Osteoblast (primary cell): ENCODE data around the gene WDR37. TPM values are rescaled to one million over a fixed set of nuclear protein-coding genes. Genes with fewer than 3 reads are reported as not detected.

Experiments used
- DNase-seq: peaks from one replicate; pipeline ENCODE4 v3.0.0; 2011; ENCODE audit warnings: low spot score, mixed read lengths; ENCODE audit not compliant: insufficient read length; ENCODE audit errors: missing footprints
- H2AFZ ChIP-seq: 2 replicates; pipeline ENCODE4 v1.6.0; 2011; ENCODE audit warnings: mild to moderate bottlenecking, low read length
- H3K27ac ChIP-seq: 2 replicates; pipeline ENCODE4 v1.5.1; 2011; ENCODE audit warnings: mild to moderate bottlenecking, low read depth, low read length, moderate library complexity
- H3K27me3 ChIP-seq: 2 replicates; pipeline ENCODE4 v1.6.0; 2012; ENCODE audit warnings: mild to moderate bottlenecking, control low read depth, inconsistent platforms, low read length, moderate library complexity; ENCODE audit not compliant: insufficient read depth
- H3K36me3 ChIP-seq: 2 replicates; pipeline ENCODE4 v1.5.1; 2011; ENCODE audit warnings: mild to moderate bottlenecking, low read length, control low read depth, moderate library complexity; ENCODE audit not compliant: insufficient read depth
- H3K4me1 ChIP-seq: 2 replicates; pipeline ENCODE4 v1.5.1; 2011; ENCODE audit warnings: mild to moderate bottlenecking, low read length, control low read depth, moderate library complexity; ENCODE audit not compliant: insufficient read depth
- H3K4me2 ChIP-seq: 2 replicates; pipeline ENCODE4 v1.6.0; 2011; ENCODE audit warnings: mild to moderate bottlenecking, low read length; ENCODE audit not compliant: insufficient read depth
- H3K4me3 ChIP-seq: fragments of 200-600 bp; sonication (generic); 3 replicates; pipeline ENCODE4 v1.5.1; 2012; ENCODE audit warnings: mild to moderate bottlenecking, low read length, inconsistent platforms; ENCODE audit not compliant: insufficient read depth
- H3K79me2 ChIP-seq: 2 replicates; pipeline ENCODE4 v1.6.0; 2012; ENCODE audit warnings: mild to moderate bottlenecking, low read length, control low read depth, inconsistent platforms; ENCODE audit not compliant: insufficient read depth
- H3K9me3 ChIP-seq: 2 replicates; pipeline ENCODE4 v1.5.1; 2011; ENCODE audit warnings: low read depth, low read length, control low read depth
- H4K20me1 ChIP-seq: 2 replicates; pipeline ENCODE4 v1.6.0; 2012; ENCODE audit warnings: mild to moderate bottlenecking, low read length, control low read depth; ENCODE audit not compliant: insufficient read depth
- CTCF ChIP-seq: IDR thresholded peaks from 2 replicates; pipeline ENCODE4 v1.5.1; 2011; ENCODE audit warnings: mild to moderate bottlenecking, low read depth, low read length, moderate library complexity; ENCODE audit errors: extremely low read depth
- total RNA-seq: library from RNA; depleted of rRNA; stranded (reverse); fragments of >200 nt; gene quantifications from 2 replicates; pipeline ENCODE4 v1.2.3, GENCODE V29; 2012

The WDR37 gene
- total RNA-seq, 1 donor, result 18.8 TPM

- H3K36me3 ChIP-seq, result no peaks in the 10 kb centered on the region
Measured at GRCh38 chr10:1168763-1169162, 112.6 kb downstream of the WDR37 start.

DNA sequence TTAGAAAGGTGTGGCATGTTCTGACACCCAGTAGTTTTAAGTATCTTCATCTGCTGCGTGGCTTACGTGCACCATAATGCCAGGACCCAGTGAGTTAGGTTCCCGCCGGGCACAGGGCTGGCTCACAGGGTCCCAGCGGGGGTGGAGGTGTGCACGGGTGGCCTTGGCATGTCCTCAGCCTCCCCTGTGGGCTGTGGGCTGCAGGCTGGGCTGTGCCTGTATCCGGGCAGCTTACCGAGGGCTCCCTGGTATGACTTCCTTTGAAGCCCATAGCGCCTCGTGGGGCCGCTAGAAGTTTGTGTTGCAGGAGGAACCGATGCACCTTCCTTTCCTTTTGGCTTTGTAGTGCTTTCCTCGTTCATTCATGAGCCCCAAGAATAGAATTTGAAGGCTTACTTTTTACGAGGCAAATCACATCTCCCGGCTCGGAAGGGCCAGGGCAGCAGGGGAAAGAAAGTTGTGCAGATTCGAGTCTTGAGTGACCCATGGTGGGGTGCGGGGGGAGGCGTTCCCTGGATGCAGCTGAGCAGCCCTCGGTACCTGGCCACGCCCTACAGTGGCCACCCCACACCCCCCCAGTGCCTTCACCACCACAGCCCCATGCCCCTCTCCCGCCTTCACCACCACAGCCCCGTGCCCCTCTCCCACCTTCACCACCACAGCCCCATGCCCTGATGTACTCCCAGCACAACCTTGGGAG, 113.2 kb downstream of the WDR37 start:
- DNase-seq, result peak; percentile 53
- H3K36me3 ChIP-seq, result no peaks in the 10 kb centered on the region
- H3K9me3 ChIP-seq, result no peaks in the 10 kb centered on the region
- no peaks in the 10 kb centered on the region for H3K4me1 ChIP-seq
- H3K4me2 ChIP-seq, result no peak overlapping the region
- no peak overlapping the region for H2AFZ ChIP-seq
- no peak for TF ChIP-seq CTCF
- H3K27me3 ChIP-seq, result no peaks in the 10 kb centered on the region
- H4K20me1 ChIP-seq, result no peaks in the 10 kb centered on the region
- H3K27ac ChIP-seq, result no peak overlapping the region
- no peak overlapping the region for H3K4me3 ChIP-seq
- H3K79me2 ChIP-seq, result no peaks in the 10 kb centered on the region

More at GRCh38 chr10:1168763-1169162, 112.6 kb downstream of the WDR37 start:
- Histone ChIP-seq H3K4me3 (no peak overlapping the region), H3K27ac (no peak overlapping the region), H3K4me1 (no peaks in the 10 kb centered on the region), H3K79me2 (no peaks in the 10 kb centered on the region), H2AFZ (no peak overlapping the region), H3K9me3 (no peaks in the 10 kb centered on the region), H4K20me1 (no peaks in the 10 kb centered on the region), H3K4me2 (no peak overlapping the region), H3K27me3 (no peaks in the 10 kb centered on the region)
- DNase-seq, result no peak
- no peak for TF ChIP-seq CTCF

GRCh38 chr10:1169981-1170866, 114.0 kb downstream of the WDR37 start:
- peak; percentile 46 for DNase-seq
- Histone ChIP-seq H3K27me3 (no peaks in the 10 kb centered on the region), H3K4me1 (no peaks in the 10 kb centered on the region), H3K36me3 (no peaks in the 10 kb centered on the region), H4K20me1 (no peaks in the 10 kb centered on the region), H3K27ac (no peak overlapping the region), H3K4me3 (no peak overlapping the region), H3K79me2 (no peaks in the 10 kb centered on the region), H2AFZ (no peak overlapping the region), H3K9me3 (no peaks in the 10 kb centered on the region), H3K4me2 (no peak overlapping the region)
- TF ChIP-seq CTCF, result no peak

DNA sequence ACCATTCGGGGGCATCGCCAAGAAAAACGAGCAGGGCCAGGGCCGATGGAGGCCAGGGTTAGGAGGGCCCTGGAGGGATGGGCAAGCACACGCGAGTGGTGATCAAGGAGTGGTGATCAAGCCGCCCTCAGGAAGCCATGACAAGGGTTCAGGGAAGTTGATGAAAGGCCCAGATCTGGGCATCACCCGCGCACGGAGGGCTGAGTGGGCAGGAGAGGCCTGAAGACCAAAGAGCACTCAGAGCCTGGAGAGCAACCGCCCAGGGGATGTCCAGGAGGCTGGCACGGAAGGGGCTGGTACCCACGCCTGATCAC, 114.6 kb downstream of the WDR37 start:
- no peaks in the 10 kb centered on the region for H4K20me1 ChIP-seq
- no peaks in the 10 kb centered on the region for H3K4me1 ChIP-seq
- H3K9me3 ChIP-seq, result no peaks in the 10 kb centered on the region
- H3K79me2 ChIP-seq, result no peaks in the 10 kb centered on the region
- no peaks in the 10 kb centered on the region for H3K27me3 ChIP-seq
- no peak for TF ChIP-seq CTCF
- no peak overlapping the region for H3K4me2 ChIP-seq
- H3K27ac ChIP-seq, result no peak overlapping the region
- no peak for DNase-seq
- H3K4me3 ChIP-seq, result no peak overlapping the region
- no peaks in the 10 kb centered on the region for H3K36me3 ChIP-seq
- no peak overlapping the region for H2AFZ ChIP-seq
